Gastroesophageal sphincter (tissue), 4 donors: Measurements from ENCODE around the gene ZNF648. TPM values are rescaled to one million over a fixed set of nuclear protein-coding genes. Genes with fewer than 3 reads are reported as not detected.

Experiments
- ATAC-seq: fragments of 150-250 bp; one replicate; pipeline ENCODE4 v1.9.1; 2016; ENCODE audit warnings: mild to moderate bottlenecking, moderate library complexity
- H3K27ac ChIP-seq, 4 donors: fragments of 200-600 bp; sonication (generic) in 3 of 4; 1 replicate in 3 of 4; 2 replicates in 1 of 4; pipeline ENCODE4 v1.5.1; 2016 to 2019
- H3K27me3 ChIP-seq: fragments of 200-600 bp; sonication (generic); one replicate; pipeline ENCODE4 v1.5.1; 2019
- H3K36me3 ChIP-seq, 2 donors: fragments of 200-600 bp; sonication (generic); one replicate each; pipeline ENCODE4 v1.5.1; 2019; ENCODE audit warnings: control low read depth in 1 of 2
- H3K4me1 ChIP-seq, 3 donors: fragments of 200-600 bp; sonication (generic); 1 replicate in 2 of 3; 2 replicates in 1 of 3; pipeline ENCODE4 v1.5.1; 2016 to 2019; ENCODE audit warnings: control low read depth in 2 of 3
- H3K4me3 ChIP-seq, 2 donors: fragments of 200-600 bp; sonication (generic); one replicate each; pipeline ENCODE4 v1.5.1; 2019; ENCODE audit warnings: mild to moderate bottlenecking in 1 of 2, moderate library complexity in 1 of 2
- H3K9me3 ChIP-seq, 3 donors: fragments of 200-600 bp; sonication (generic); one replicate each; pipeline ENCODE4 v1.5.1; 2017 to 2019; ENCODE audit warnings: control low read depth in 2 of 3
- CTCF ChIP-seq, 4 experiments: fragments of 200-600 bp in 2 of 4; fragments of 450-650 bp in 2 of 4; sonication (generic) in 1 of 4; IDR thresholded peaks; one replicate each; pipeline ENCODE4 v1.5.1; 2017 to 2019; ENCODE audit warnings: antibody characterized with exemption in 4 of 4, mild to moderate bottlenecking in 2 of 4, moderate library complexity in 2 of 4
- EP300 ChIP-seq: sonication (generic); formaldehyde crosslinking; IDR thresholded peaks from one replicate; pipeline ENCODE4 v1.6.1; 2017; ENCODE audit warnings: antibody characterized with exemption, mild to moderate bottlenecking
- POLR2A ChIP-seq, 2 donors: fragments of 450-650 bp; IDR thresholded peaks; one replicate each; pipeline ENCODE4 v1.6.1; 2017; ENCODE audit warnings: antibody characterized with exemption in 2 of 2, mild to moderate bottlenecking in 2 of 2, moderate library complexity in 1 of 2
- POLR2AphosphoS5 ChIP-seq: sonication (generic); formaldehyde crosslinking; IDR thresholded peaks from one replicate; pipeline ENCODE4 v1.6.1; 2017; ENCODE audit warnings: antibody characterized with exemption
- WGBS, 2 donors: methylation state at CpG; one replicate each; pipeline ENCODE4 v1.1.5; 2018; ENCODE audit warnings: low coverage in 1 of 2; 5-methylcytosine and 5-hydroxymethylcytosine counted together
- total RNA-seq, 4 donors: library from RNA; depleted of rRNA; stranded (reverse); fragments of >200 nt; gene quantifications; one replicate each; pipeline ENCODE4 v1.1.0, GENCODE V29; 2016

Gene ZNF648
- total RNA-seq, 4 donors from 2014 or later, result not detected

GRCh38 chr1:182066934-182067333, 5.4 kb upstream of the ZNF648 start:
- Histone ChIP-seq H3K27me3 (peaks cover 18% of the 10 kb centered on the region), H3K9me3 (peaks cover 0 to 10% (median 0%) of the 10 kb centered on the region in 3 donors), H3K4me1 (peaks cover 0 to 4% (median 0%) of the 10 kb centered on the region in 3 donors), H3K4me3 (no peak overlapping the region), H3K27ac (no peak overlapping the region), H3K36me3 (no peaks in the 10 kb centered on the region)
- no peak for ATAC-seq
- WGBS, 2 donors, result 77% methylated on average over 4 of the region's 4 CpGs; no CpG with 5 or more reads in 1 of the 2 donors
- no peak for TF ChIP-seq CTCF (IDR thresholded peaks at IDR 0.05)

DNA sequence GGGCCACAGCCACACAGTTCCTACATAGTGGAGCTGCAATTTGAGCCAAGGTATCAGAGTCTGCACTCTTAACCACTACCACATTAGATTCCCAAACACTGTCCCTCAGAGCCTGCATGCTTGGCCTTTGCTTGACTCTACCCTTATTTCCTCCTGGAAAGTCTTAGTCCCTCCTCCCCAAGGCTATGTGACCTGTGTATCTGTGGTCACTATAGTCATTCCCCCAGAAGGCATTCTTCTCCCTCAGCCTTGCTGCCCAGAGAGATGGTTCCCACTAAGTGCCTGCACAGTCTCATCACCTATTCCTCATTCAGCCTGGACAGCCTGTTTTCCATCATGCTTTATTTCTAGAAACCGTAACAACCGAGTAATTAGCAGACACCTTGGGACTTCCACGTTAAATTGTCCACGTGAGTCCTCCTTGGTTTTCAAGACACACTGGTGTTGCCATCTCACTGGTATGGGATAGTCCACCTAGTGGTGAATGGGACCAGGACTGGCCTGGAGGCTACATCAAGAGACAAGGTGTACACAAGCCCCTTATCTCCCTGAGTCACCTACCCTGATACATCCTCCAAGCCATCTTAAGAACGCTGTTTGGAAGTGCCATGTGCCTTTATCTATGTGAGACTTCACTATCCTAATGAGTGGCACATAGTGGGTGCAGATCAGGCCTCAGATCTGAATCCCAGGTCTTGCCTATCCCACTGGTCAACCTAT, 3.8 kb upstream of the ZNF648 start:
- TF ChIP-seq POLR2A (IDR thresholded peaks at IDR 0.05) (no peak), CTCF (IDR thresholded peaks at IDR 0.05) (no peak), EP300 (no peak), POLR2AphosphoS5 (no peak)
- Histone ChIP-seq H3K4me3 (no peak overlapping the region), H3K9me3 (peaks cover 0 to 10% (median 0%) of the 10 kb centered on the region in 3 donors), H3K27ac (no peak overlapping the region), H3K4me1 (peaks cover 0 to 4% (median 0%) of the 10 kb centered on the region in 3 donors), H3K36me3 (no peaks in the 10 kb centered on the region), H3K27me3 (peaks cover 29% of the 10 kb centered on the region)
- 90 to 100% methylated on average over 1 to 2 of the region's 5 CpGs for WGBS, 2 donors
- no peak for ATAC-seq

- no peak overlapping the region for H3K27ac ChIP-seq
- no peaks in the 10 kb centered on the region for H3K36me3 ChIP-seq
- no peak overlapping the region for H3K4me3 ChIP-seq
- 83 to 97% methylated on average over 3 of the region's 3 CpGs for WGBS, 2 donors
- H3K27me3 ChIP-seq, result peaks cover 27% of the 10 kb centered on the region
- TF ChIP-seq EP300, result no peak
- TF ChIP-seq POLR2AphosphoS5, result no peak
- TF ChIP-seq POLR2A (IDR thresholded peaks at IDR 0.05), result no peak
- TF ChIP-seq CTCF (IDR thresholded peaks at IDR 0.05), result no peak
- H3K9me3 ChIP-seq, result peaks cover 0 to 10% (median 0%) of the 10 kb centered on the region in 3 donors
- no peak for ATAC-seq
- peaks cover 0 to 4% (median 0%) of the 10 kb centered on the region in 3 donors for H3K4me1 ChIP-seq
These were observed 3.1 kb upstream of the ZNF648 start for GRCh38 chr1:182064611-182065010.

GRCh38 chr1:182062223-182062622, 711 bp upstream of the ZNF648 start:
- no peak for TF ChIP-seq POLR2A (IDR thresholded peaks at IDR 0.05)
- no peak for TF ChIP-seq EP300
- no peak for TF ChIP-seq CTCF (IDR thresholded peaks at IDR 0.05)
- TF ChIP-seq POLR2AphosphoS5, result no peak
- Histone ChIP-seq H3K36me3 (no peaks in the 10 kb centered on the region), H3K27ac (no peak overlapping the region), H3K27me3 (peaks cover 49% of the 10 kb centered on the region), H3K4me3 (no peak overlapping the region), H3K9me3 (peaks cover 0 to 10% (median 0%) of the 10 kb centered on the region in 3 donors), H3K4me1 (no peaks in the 10 kb centered on the region)
- ATAC-seq, result no peak
- 78 to 88% methylated on average over 1 of the region's 1 CpG for WGBS, 2 donors

DNA sequence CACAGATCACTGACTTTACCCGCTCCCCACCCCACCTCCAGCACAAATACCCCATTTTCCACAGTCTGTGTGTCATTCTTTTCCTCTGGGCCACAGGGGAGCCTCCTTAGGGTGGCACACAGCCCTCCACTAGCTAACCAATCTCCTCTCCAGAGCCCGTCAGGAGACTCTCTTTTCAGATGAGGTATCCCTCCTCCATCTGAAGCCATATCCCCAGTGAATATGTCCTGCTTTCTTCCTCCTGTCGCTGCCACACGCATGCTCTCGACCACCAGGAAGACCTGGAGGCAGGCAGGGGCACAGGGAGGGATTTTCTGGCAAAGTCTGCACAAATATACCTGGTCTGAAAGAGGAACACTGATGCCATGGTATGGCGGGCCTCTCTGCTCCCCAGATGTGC, 635 bp downstream of the ZNF648 start:
- Histone ChIP-seq H3K4me3 (no peak overlapping the region), H3K27ac (no peak overlapping the region), H3K27me3 (peaks cover 62% of the 10 kb centered on the region), H3K36me3 (no peaks in the 10 kb centered on the region), H3K4me1 (no peaks in the 10 kb centered on the region), H3K9me3 (peaks cover 0 to 10% (median 0%) of the 10 kb centered on the region in 3 donors)
- TF ChIP-seq EP300 (no peak), POLR2A (IDR thresholded peaks at IDR 0.05) (no peak), POLR2AphosphoS5 (no peak)
- ATAC-seq, result no peak
- 57 to 71% methylated on average over 1 to 4 of the region's 6 CpGs for WGBS, 2 donors
